CD4-positive, alpha-beta T cell treated with Interleukin-4 for 4 hours (primary cell): ENCODE measurements around the gene DBNDD2.

ENCODE experiments used
- DNase-seq: peaks from one replicate; pipeline ENCODE4 v3.0.0-alpha.2; 2020

The DBNDD2 gene

GRCh38 chr20:45387274-45387673 is 20.8 kb upstream of the DBNDD2 start:
- DNase-seq, result no peak

- DNase-seq, result no peak
Measured at GRCh38 chr20:45390931-45391330, 17.2 kb upstream of the DBNDD2 start.

- DNase-seq, result no peak
Measured at GRCh38 chr20:45391559-45391958, 16.5 kb upstream of the DBNDD2 start.

- DNase-seq, result no peak
Measured at GRCh38 chr20:45392733-45393132, 15.4 kb upstream of the DBNDD2 start.

- no peak for DNase-seq
Measured at GRCh38 chr20:45394221-45395113, 13.6 kb upstream of the DBNDD2 start.

- DNase-seq, result no peak
Measured at GRCh38 chr20:45395114-45395415, 13.0 kb upstream of the DBNDD2 start.

GRCh38 chr20:45399018-45399417 is 9.1 kb upstream of the DBNDD2 start:
- no peak for DNase-seq

- no peak for DNase-seq
Measured at GRCh38 chr20:45400346-45401031, 7.6 kb upstream of the DBNDD2 start.

- DNase-seq, result no peak
Measured at GRCh38 chr20:45402946-45403345, 5.1 kb upstream of the DBNDD2 start.

GRCh38 chr20:45404438-45404837 is 3.7 kb upstream of the DBNDD2 start:
- DNase-seq, result no peak

- no peak for DNase-seq
Measured at GRCh38 chr20:45405571-45406259, 2.4 kb upstream of the DBNDD2 start.

- DNase-seq, result no peak
Measured at GRCh38 chr20:45406260-45407066, 1.6 kb upstream of the DBNDD2 start.

- no peak for DNase-seq
Measured at GRCh38 chr20:45407067-45407745, 883 bp upstream of the DBNDD2 start.

GRCh38 chr20:45408646-45409213 is 641 bp downstream of the DBNDD2 start:
- DNase-seq, result no peak

GRCh38 chr20:45409521-45410272 is 1.6 kb downstream of the DBNDD2 start:
- DNase-seq, result no peak

- no peak for DNase-seq
Measured at GRCh38 chr20:45410887-45411286, 2.8 kb downstream of the DBNDD2 start.

GRCh38 chr20:45412653-45413052 is 4.6 kb downstream of the DBNDD2 start:
- DNase-seq, result no peak

- no peak for DNase-seq
Measured at GRCh38 chr20:45413479-45413878, 5.4 kb downstream of the DBNDD2 start.

- DNase-seq, result peak; percentile 88
Measured at GRCh38 chr20:45415822-45416637, 7.9 kb downstream of the DBNDD2 start, which contains the start of gene PIGT. Gene PIGT (plus strand): TSS chr20:45416141. CDS start chr20:45416157, 16 bp downstream.

GRCh38 chr20:45416917-45417316 is 8.8 kb downstream of the DBNDD2 start:
- DNase-seq, result no peak
